ENCODE measurements around the gene GIPC3.
"Not testable (repeated sequence)": the region's sequence is repeated elsewhere in the genome, so short reads cannot be mapped to it uniquely, and the experiment has no call there.

Gene GIPC3

DNA sequence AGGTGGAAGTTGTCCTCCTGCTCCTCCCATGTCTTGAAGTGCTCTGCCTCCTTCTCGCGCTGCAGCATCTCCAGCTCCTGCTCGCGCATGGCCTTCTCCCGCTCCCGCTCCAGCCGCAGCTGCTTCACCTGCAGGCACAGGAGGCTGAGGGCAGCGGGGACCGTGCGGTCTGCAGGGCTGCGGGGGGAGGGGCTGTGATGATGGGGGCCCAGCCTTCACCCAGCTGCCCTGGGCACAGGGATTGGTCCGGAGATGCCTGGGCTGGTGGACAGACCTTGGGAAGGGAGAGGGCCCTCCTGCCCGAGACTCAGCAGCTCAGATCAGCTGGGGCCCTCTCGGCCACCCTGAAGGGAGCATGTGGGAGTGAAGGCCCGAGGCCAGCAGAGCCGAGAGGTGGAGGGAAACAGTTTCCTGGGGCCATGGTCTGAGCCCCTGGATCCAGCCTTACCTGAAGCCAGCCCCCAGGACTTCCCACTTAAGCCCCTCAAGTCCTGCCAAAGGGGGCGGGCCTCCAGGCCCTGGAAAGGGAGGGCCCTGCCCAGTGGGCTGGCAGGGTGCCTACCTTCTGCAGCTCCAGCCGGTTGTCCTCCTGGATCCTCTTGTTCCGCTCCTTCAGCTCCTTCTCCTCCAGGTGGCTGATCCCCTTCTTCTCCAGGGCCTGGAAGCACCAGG, 35.0 kb downstream of the GIPC3 start:
- ATAC-seq = no peak

- ATAC-seq = no peak
Measured at GRCh38 chr19:3620817-3621547, 35.7 kb downstream of the GIPC3 start.

DNA sequence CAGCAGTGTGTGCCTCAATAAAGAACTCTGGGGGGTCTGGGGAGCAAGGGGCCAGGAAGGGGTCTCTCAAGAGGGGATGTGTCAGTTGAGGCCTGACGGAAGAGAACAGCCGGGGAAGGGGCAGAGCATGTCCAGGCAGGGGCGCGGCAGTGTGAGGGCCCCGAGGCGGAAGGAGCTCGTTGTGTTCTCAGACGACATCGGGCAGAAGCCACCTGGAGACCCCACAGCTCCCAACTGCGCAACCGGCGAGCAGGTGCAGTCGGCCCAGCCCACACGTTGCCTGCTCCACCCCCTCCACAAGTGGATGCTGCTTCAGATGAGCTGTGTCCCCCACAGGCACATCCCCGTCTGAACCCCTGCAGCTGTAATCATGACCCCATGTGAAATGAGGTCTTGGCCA, 36.4 kb downstream of the GIPC3 start:
- ATAC-seq = no peak

GRCh38 chr19:3622224-3622623, 36.9 kb downstream of the GIPC3 start:
- no peak for ATAC-seq

DNA sequence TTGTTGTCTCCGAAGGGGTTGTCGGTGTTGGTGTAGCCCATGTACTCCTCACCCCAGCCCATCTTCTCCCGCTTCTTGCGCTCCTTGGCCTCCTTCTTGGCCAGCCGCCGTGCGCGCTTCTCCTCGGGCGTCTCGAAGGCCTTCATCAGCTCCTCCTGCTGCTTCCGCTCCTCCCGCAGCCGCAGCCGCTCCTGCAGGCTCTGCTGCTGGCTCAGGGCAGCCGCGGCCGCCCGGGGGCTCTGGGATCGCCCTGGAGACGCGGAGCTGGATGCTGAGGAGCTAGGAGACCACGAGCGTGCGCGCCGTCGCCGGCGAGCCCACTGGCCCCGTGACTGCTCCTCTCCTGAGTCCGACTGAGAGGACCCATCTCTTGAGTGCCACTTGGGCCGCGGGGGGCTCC, 38.4 kb downstream of the GIPC3 start:
- ATAC-seq = no peak

DNA sequence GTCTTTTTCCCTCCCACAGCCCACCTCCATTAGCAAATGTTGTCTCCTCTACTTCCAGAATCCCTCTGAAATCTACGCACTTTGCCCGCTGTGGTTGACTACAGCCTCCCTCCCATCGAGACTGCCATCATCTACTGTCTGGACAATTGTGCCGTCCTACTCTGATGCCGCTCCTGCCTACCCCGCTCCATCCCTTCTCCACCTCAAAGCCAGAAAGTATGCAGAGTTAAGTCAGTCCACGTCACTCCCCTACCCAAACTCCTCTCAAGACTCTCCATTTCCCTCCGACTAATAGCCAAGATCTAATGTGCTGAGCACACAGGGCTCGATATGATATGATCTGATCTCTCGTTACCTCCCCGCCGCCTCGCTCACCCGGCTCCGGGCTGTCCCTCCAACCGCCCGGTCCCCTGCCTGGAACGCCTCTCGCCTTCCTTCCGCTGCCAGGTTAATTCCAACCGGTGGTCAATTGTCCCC, 40.8 kb downstream of the GIPC3 start:
- peak in 1 of 2 donors; percentile 3 for ATAC-seq

DNA sequence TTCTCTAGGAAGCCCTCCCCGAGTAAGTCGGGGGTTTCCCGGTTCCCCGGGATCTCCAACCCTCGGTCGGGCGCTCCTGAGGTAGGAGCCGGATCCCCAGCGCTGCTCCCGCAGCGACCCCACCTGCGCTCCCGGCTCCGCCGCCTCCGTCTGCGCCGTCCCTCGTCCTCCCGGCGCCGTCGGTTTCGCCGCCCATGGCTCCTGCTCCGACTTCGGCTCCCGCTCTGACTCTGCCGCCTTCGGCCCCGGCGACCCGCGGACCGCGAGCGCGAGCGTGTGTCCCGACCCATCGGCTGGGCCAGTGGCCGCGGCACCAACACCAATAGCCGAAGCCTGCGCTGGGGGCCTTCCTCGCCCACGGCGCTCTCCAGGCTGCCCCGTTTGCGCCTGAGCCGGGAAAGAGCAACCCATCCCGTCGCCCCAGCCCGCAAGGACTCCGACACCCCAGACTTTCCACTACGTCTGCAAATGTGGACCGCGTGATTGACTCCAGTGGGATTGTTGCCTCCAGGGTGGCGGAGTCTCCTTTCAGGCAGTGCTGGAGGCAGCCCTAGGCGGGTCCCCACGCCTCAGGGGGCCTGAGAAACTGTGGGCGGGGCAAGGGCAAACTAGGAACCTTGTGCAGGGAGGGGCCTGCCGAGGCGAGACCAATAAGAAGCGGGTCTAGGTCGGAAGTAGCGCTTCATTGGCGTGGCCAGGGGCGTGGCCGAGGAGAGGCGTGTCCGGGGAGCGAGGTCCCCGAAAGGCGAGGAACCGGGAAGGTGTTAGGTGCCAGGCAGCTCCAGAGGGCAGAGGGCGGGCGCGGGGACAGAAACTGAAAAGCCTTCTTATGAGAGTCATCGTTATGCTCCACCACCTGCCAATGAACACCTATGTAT, 41.4 kb downstream of the GIPC3 start, which contains the start of gene CACTIN:
Gene CACTIN, minus strand, starts transcription at position 318 of the 878 bp plus-strand sequence. Its CDS starts 28 bp downstream, at position 290.
- peak; percentile 95 to 96 for ATAC-seq

- no peak for ATAC-seq
Measured at GRCh38 chr19:3627351-3627723, 42.1 kb downstream of the GIPC3 start.

DNA sequence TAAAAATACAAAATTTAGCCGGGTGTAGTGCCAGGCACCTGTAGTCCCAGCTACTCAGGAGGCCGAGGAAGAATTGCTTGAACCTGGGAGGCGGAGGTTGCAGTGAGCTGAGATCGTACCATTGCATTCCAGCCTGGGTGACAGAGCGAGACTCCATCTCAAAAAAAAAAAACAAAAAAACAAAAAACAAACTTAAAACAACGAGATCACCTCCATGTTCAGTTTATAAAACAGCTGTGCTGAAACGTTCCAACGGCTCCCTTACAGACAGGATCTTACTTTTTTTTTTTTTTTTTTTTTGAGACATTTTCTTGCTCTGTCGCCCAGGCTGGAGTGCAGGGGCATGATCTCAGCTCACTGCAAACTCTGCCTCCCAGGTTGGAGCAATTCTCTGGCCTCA, 43.5 kb downstream of the GIPC3 start:
- ATAC-seq = not testable (repeated sequence)

DNA sequence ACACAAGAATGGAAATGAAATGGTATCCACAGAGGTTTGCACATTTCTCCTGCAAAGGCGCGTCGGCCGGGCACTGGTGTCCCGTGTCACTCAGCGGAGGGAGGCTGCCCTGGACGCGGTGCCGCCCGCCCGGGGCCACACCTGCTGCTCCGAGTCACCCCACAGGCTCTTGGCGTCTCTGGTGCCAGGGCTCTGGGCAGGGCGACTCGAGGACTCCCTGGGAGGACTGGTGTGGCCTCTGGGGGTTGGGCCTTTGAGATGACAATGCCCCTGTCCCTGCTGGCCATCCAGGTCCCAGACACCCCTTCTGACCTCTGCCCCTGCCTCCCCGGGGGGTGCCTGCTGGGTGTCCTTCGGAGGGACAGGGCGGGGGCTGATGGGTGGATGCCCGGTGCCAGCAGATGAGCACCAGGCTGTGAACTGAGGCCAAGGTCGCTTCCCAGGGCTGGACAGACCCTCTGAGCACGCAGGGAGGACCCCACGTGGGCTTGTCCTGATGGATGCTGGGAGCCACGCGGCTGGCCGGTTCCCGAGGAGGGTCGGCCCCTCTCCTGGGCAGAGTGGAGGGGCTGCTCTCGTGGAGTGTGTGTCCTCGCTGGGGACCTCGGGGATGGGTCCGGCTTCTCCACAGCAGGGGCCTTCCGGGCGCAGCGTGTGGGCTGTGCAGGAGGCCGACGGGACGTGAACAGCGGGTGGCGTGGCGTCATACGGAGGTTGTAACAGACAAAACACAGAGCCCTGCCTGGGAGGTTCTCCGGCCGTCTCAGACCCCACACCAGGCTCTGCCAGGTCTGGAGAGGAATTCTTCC, 46.0 kb downstream of the GIPC3 start:
- ATAC-seq = no peak

DNA sequence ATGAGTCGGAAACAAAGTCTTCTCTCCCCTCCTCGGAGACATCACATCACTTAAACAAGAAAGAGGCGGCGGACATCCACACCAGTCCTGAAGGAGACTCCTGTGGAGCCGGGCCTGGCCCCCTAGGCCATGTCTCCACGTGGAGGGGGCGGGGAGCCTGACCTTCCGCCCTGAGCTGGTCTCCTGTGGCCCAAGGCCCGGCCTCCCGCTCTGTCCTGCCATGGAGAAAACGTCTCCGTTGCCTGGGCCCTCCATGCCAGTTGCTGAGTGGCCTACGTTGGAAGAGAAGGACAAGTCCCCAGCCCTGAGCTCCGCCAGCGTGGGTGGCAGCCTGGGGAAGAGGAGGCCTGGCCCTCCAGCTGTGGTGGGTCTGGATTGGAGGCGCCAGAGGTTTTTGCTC, 46.8 kb downstream of the GIPC3 start:
- no peak for ATAC-seq

- ATAC-seq = no peak
Measured at GRCh38 chr19:3632739-3633558, 47.7 kb downstream of the GIPC3 start.

GRCh38 chr19:3633559-3633988, 48.3 kb downstream of the GIPC3 start:
- no peak for ATAC-seq

DNA sequence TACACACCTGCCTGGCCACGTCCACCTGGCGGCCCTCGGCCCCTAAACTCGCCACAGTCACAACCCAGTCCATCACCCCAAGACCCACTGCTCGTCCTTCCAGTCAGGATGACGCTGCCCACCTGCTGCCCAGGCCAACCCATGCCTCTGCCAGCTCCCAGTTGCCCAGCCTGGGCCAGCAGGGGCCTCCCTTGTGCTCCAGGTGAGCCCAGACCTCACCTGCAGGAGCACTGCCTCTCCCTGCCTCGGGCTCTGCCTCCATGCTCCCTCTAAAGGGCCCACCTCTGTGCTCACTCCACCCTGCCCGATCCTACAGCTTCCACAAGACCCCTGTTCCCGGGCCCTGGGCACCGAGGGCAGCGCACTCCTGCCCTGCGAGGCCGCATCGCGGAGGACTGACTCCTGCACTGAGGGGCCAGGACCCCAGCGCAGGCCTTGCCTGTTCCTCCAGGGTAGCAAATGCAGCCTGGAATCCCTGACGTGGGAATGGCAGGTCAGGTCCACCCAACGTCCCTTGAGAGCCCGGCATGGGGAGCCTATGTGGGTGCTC, 49.3 kb downstream of the GIPC3 start:
- ATAC-seq = no peak

- no peak for ATAC-seq
Measured at GRCh38 chr19:3636506-3636905, 51.2 kb downstream of the GIPC3 start.

DNA sequence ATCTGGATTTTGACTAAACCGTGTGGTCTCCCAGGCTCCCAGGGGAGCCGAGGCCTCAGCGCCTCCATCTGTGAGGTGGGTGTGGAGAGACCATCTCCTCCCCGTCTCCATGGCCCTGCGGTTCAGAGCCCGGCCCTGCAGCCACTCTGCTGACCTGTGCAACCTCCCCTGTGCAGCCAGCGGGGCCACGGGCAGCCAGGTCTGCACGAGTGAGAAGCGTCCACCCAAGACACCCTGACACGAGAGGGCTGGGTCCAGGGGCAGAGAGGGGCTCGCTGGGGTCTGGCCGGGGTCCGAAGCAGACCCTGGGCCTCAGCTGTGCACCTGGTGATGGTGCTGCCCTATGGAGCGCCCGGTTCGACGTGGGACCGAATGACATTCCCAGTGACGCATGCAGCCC, 51.7 kb downstream of the GIPC3 start:
- no peak for ATAC-seq

GRCh38 chr19:3637621-3638020, 52.3 kb downstream of the GIPC3 start:
- no peak for ATAC-seq

DNA sequence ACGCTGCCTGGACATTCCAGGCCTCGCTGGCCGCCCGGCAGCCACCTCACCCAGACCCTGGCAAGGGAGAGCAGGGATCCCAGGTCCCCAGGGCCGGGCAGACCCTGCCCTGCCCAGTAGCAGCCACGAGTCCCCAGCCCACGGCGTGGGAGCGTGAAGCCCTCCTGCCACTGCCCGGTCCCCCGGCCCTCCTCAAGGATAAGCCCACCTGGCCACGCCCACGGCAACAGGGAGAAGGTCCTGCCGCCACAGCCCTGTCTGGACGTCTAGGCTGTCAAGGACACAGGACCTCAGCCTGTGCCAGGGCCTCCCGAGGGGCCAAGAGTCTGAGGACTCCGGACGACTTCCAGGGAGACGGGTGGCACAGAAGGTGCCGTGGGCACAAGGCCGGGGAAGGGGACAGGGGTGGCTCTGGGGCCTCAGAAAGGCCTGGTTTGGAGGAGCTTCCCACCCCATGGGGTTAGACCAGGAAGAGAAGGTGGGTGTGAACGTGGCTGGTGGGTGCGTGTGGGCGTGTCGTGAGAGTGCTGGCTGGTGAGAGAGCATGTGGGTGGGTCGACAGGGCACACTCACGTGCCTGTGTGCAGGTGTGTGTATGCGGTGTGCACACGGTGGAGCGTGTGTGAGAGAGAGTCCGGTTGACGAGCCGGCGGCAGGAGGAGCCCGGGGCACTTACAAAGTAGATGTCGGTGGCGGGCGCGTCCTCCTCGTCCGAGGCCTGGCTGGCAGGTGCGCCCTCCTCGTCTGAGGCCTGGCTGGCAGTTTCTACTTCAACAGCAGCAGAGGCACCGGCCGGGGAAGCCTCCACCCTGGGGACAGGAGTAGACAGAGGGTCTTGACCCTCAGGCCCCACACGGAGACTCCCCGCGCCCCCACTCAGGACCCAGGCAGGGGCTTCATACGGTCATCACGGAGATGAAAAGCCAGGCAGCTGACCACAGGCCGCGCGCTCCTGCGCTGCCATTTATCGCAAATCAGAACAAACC, 53.2 kb downstream of the GIPC3 start:
- ATAC-seq = no peak

- no peak for ATAC-seq
Measured at GRCh38 chr19:3639479-3639878, 54.2 kb downstream of the GIPC3 start.

Measured in activated CD4-positive, CD25-positive, alpha-beta regulatory T cell treated with anti-CD3 and anti-CD28 coated beads, Interleukin-2, amount 50 U/mL, for 24 hours (primary cell).